CD4-positive, alpha-beta T cell treated with Interleukin-4 for 4 hours (primary cell): Measurements from ENCODE around the gene RHEBL1.
A peak's percentile ranks its signal among the peaks of the same experiment; 100 is the strongest.

Experiments
- DNase-seq: peaks from one replicate; pipeline ENCODE4 v3.0.0-alpha.2; 2020

The RHEBL1 gene, protein sequence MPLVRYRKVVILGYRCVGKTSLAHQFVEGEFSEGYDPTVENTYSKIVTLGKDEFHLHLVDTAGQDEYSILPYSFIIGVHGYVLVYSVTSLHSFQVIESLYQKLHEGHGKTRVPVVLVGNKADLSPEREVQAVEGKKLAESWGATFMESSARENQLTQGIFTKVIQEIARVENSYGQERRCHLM

DNA sequence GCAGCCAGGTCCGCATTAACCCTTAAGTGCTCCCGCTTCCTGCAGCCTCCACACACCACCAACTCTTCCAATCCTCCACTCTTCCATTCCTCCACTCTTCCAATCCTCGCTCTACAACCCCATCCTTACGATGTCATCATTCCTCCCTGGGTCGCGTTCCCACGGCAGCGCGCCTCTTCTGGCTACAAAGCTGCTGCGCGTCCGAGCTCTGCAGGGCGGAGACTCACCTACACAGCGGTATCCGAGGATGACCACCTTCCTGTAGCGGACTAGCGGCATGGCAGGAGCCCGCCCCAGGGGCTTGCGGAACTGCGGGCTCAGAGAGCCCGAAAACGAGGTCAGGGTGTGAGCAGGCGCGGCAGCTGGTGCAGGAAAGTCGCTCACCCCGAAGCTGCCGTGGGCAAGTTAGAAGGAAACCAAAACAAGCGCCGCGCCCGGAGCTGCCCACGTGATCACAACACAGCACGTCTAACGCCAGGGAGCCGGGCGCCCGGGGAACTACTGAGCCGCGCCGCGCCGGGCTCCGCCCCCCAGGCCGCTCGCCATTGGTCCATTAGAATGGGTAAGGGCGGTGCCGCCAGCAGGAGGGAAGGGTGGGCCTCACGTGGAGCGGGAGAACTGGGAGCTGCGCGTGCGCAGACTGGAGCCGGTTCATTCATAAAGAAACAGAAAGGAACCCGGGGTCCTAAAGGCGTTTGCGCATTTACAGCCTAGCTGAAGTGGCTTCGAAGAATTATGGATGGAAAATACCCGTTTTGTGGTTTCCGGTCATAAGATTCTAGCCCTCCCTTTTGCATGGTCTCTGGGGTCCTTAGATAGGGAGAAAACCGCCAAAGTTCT, at the start of gene RHEBL1:
RHEBL1 (minus strand) TSS at position 473 of the 840 bp plus-strand sequence; CDS start at position 279, 194 bp downstream.
- peak; percentile 99 for DNase-seq

DNA sequence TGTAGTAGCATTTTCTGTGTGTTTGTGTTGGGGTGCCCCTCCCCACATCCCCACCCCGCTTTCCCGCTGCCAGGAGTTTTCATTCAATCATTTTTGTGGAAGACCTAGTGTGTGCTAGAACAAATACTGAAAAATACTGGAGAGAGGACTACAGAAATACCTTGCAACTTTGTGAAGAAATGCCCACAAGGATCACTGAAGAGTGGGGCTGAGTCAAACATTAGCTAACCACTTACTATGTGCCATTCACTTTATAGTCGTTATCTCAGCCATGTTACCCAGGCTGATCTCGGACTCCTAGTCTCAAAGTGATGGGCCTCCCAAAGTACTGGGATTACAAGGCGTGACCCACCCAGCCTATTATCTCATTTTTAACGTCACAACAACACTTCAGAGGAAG, 41.4 kb upstream of the RHEBL1 start:
- DNase-seq: no peak

DNA sequence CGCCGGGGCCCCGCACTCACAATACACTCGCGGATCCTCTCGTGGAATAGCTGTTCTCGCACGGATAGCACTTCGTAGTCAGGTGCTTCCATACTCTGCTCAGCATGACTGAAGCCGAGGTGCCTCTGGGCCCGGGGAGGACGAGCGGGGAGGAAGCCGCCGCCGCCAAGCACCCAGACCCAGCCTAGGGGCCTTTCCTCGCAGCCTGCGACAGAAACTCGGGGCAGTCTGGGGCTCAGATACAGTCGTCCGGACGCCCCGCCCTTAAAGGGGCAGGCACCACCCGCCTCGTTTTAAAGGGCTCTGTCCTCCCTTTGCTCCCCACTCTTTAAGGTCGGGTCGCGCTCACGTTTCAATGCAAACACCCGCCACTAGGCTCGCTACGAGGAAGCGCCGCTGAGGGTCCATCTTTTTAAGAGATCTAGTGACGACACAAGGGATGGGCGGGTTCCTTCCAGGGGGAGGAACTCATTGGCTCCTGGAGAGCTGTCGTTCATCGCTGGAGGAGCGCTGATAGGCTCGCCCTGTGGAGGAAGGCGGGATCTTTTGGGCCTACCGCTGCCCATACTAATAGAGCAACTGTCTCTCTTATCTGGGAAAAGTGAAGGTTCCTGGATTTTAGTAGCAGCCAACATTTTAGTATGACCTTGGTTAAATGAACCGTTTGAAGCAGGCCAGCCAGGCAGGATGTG, 40.8 kb upstream of the RHEBL1 start, which contains the start of gene LMBR1L:
LMBR1L (minus strand) TSS at position 384 of the 692 bp plus-strand sequence; CDS start at position 92, 292 bp downstream.
- DNase-seq: peak; percentile 98

DNA sequence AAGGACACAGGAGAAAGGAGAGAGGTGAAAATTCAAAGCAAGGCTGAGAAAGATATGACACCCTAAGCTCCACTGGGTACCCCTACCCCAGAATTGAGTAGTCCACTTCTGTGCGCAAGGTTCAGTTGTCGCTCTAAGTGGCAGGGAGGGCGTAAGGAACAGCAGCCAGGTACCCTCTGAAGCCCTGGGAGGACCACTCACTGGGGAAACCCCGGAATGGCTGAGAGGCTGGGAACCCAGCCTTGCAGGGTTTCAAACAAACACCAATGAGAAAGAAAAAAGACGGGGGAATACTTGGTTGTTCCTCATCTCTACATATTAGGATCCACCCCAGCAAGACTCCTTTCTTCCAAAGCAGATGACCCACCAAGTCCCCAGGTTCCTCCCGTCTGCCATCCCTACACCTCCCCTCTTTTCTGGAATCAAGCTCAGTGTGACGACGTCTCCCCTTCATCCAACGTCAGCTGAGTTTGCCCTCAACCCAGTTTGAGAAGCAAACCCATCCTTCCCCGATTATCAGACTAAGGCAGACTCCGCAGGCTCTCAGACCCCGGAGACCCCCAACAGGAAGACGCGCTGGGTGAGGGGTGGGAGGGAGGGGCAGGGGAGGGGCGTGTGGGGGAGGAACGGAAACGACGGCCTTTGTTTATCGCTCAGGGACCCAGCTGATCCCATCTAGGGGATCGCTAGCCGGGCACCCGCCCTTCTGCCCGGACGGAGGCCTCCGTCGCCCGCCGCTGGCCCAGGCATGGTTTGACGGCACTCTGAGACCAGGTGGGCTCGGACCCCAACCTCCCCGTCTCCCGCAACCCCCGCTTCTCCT, 40.1 kb upstream of the RHEBL1 start:
- DNase-seq: no peak

DNA sequence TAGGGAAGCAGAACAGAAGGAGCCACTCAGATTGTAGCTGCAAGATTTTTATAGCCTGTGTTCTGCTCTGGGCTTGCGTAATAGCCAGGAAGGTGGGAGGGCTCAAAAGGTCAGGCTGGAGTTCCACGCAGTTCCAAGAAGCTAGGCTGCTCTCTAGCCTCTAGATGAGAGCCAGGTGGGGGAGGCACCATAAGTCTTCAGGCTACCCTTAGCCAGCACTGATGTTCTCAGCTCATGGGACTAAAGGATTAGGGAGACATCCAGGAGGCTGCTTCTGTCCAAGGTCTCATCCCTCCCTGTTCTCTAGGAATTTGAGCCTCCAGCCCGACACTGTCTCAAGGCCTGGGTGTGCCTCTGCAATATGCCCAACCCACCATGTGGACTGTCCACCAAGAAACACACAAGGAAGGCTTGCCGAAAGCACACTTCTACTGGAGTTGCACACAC, 39.2 kb upstream of the RHEBL1 start:
- no peak for DNase-seq

DNA sequence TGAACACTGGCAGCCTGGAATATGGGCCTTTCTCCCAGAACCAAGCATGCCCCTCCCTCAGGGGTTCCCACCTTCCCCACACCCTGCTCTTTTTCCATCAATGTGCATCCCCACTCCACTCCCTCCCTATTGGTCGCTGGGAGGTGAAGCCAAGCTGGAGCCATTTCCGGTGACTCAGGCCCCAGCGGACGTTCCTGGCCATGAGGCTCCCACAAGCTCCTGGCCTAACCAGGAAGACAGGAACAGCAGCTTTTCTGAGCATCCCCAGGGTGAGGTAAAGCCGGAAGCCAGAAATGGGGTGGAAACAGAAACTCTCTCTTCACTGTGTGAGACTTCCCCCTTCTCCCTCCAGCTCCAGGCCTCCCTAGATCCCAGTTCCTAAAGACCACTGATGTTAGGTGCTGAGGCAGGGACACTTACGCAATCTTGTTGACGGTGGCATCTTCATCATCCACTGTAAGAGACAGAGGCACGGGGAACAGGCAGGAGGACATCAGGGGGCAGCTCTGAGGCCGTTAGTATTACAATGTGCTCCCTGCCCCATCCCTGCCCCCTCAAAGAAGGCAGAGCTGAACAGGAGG, 35.8 kb upstream of the RHEBL1 start:
- no peak for DNase-seq

DNA sequence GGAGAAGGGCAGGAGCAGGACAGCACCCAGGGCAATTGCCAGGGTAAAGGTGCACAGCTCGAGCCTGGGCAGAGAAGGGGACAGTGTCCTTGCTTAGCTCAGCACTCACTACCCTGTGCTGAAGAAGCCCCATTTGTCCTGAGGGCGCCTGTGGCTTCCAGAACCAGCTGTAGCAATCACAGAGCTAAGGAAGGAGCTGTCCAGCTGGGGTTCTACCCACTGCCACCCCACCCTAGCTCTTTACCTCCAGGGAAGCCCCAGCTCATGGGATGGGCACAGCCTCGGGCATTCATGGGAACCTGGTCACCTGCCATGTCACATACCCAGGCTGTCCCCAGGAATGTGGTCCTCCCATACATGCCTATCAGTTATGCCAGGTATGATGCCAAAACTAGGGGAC, 35.0 kb upstream of the RHEBL1 start:
- DNase-seq: no peak

DNA sequence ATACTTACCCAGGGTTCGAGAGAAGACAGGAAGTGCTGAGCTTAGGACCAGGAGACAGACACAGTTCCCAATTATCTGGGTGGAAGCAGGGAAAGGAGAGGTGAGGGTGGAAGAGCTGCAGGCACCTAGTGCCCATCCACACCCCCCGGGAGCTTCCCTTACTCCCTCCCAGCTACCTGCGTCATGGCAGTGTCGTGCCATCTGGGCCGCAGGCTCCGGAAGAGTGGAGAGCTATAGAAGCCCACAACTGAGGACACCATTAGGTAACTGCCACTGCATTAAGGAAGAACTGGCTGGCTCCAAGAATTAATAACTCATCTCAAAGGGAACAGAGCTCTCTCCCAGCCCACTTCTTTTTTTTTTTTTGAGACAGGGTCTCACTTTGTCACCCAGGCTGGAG, 30.6 kb upstream of the RHEBL1 start:
- no peak for DNase-seq

DNA sequence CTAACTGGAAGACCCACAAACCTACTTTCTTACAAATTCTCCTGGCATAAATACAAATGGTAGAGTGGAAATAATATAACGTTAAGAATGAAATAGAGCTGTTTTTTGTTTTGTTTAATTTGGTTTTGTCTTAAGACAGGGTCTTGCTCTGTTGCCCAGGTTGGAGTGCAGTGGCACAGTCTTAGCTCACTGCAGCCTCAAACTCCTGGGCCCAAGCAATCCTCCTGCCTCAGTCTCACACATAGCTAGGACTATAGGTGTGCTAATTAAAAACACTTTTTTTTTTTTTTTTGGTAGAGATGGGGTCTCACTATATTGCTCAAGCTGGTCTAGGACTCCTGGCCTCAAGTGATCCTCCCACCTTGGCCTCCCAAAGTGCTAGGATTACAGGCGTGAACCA, 28.9 kb upstream of the RHEBL1 start:
- no peak for DNase-seq

DNA sequence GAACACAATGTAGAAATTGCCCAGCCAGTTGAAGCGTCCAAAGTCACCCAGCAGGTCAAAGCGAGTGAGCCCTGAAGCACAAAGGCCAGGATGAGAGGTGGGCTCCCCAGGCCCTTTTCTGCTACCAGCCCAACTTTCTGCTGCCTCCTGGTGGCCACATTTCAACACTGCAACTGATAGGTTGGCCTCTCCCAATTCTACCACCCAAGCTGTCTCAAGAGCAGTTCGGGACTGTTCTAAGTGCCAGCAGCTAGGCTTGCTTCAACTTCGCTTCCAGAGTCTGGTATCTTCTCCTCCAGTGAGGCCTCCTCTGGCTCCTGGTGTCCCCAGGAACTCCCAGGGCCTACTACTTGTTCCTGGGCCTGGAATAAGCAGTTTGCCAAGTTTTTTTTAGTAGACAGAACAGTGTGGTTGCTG, 28.3 kb upstream of the RHEBL1 start:
- peak; percentile 61 for DNase-seq

DNA sequence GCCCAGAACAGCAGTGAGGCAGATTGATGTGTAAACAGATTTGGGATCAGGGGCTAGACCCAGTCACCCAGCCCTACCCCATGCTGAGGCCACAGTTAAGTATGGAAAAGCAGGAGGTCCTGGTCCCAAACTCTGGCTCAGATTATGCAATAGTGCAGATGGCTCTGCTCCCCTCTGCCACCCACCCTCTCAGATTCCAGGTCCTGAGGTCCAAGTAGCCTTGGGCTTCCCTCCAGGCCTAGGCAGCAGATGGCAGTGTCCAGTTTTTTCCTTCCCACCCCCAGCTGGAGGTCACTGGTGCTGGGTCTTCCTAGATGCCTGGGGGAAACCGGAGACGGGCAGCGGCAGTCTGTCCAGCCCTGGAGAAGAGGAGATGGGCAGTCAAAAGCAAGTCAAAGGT, 27.6 kb upstream of the RHEBL1 start:
- DNase-seq: no peak

DNA sequence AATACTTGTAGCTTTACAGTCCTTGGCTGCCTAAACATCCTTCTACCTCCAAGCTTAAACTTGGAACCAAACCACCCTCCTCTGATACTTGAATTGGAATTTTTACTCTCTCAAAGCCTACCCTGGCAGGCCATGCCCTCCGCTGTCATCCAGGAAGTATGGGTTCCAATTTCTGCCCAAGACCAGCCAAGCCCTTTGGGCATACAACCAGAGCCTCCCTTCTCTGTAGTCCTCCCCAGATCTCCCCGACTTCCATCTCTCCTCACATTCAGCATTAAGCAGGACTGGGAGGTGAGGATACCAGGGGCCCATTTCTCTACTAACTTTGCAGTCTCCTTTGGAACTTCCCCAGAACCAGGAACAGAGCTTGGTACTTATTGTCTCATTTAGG, 25.2 kb upstream of the RHEBL1 start:
- DNase-seq: no peak

DNA sequence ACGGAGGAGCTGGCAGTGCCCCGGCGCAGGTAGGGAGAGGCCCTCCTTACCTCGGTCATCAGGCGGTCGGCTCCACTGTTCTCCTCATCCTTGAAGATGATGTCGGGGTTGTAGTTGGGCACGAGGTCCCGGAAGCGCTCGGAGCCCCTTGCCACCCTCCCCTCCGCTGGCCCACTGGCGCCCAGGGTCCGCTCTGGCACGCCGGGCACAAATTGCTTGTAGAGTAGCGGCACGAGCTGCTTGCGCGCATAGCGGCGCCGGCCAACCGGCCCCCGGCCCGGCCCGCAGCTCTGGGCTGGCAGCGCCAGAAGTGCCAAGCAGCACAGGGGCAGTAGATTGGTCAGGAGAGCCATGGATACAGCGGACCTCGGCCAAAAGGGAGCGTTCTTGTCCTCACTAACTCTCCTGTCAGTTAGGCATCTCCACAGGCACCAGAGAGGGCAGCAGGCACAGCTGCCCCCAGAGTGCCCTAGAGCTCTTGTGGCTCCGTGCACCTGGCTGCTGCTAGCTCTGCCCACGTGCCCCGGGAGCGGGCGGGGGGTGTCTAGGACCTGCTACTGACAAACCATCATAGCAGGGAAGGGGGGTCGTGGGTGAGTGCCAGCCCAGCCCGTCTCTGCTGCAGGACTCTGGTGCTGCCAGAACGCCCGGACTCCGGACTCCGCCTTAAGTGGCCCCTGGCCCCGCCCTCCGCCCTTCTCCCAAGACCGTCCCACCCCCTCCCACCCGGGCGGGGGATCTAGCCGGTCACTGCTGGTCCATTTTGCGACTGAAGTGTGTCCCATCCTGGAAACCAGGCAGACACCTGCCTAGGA, 24.6 kb upstream of the RHEBL1 start, which contains the start of gene DHH:
DHH (minus strand) TSS at position 642 of the 815 bp plus-strand sequence; CDS start at position 353, 289 bp downstream.
- DNase-seq: no peak

DNA sequence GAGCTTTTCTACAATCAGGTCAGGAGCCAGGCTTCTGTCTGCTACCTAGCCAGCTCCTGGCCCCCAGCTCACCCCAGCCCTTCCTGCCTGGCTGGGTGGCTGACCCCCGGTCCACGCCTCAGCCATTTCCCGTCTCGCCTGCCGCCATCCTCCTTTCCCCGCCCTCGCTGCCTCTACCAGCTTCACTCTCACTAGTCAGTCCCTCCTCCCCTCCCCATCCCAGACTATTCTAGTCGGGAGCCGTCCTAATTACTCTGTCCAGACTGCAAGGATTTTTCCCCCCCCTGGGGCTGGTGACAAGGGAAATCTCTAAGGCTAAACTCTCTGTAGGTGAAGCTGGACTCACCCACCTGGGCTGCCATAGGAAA, 24.0 kb upstream of the RHEBL1 start:
- no peak for DNase-seq

DNA sequence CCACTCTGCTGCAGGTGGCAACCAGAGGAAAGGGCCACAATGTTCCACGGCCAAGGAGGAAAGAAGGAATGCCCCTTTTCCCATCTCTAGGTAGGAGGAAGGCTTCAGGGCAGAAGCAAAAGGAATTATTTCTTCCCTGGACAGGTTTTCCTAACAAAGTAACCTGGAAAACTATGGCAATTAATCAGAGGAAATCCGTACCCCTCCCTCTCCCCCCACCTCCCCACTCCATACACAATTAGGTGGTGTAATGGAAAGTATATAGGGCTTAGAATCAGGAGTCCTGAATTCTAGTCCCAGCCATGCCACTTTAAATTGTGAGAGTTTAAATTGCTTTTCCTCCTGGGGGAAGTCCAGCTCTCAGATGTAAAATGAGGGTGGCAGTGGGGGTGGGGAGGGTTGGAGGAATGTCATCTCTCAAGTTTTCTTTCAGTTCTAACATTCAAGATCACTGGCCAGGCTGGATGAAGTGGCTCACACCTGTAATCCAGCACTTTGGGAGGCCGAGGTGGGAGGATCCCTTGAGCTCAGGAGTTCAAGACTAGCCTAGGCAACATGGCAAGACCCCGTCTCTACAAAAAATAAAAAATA, 23.1 kb upstream of the RHEBL1 start:
- no peak for DNase-seq

DNA sequence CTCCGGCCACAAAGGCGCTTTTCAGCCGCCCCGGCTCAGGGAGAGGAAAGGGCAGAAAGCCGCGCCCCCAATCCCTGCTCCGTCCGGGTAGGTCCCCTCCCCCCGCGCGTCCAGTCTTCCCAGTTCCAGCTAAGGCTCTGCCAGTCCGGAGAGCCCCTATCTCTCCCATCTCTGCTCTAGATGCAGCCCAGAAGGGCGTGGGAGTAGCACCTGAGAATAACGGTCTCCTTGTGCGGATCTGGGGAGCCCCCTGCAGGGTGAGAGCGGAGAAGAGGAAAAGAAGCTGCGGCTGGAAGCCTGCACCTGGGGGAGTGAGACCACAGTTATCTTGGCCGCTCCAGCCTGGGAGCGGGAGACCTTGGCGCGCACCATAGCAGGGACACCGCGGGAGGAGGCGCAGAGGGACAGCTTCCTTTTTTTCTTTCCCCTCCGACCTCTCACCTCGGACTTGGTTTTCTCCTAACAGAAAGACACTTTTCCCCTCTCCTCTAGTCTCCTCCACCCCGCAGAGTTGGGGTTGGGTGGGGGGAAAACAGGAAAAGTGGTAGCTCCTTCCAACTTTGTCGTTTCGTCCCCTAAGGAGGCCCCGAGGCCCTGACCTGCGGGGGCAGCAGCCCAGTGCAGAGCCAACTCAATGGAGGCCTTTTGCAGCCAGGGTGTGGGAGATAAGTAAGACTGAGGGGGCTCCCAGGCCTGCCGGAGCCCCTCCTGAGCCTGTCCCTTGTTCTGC, 22.5 kb upstream of the RHEBL1 start:
- DNase-seq: peak; percentile 51

DNA sequence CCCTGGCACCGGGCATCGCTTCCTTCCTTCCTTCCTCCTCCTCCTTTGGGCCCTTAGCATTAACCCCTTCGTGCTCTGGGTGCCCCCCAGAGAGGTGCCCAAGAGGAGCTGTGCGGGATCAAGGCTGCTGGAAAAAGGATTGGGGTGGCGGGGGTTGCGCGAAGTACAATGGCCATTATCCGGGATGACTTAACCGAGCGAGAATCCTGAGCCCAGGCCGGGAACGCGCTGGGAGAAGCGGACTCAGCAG, 22.0 kb upstream of the RHEBL1 start:
- no peak for DNase-seq

DNA sequence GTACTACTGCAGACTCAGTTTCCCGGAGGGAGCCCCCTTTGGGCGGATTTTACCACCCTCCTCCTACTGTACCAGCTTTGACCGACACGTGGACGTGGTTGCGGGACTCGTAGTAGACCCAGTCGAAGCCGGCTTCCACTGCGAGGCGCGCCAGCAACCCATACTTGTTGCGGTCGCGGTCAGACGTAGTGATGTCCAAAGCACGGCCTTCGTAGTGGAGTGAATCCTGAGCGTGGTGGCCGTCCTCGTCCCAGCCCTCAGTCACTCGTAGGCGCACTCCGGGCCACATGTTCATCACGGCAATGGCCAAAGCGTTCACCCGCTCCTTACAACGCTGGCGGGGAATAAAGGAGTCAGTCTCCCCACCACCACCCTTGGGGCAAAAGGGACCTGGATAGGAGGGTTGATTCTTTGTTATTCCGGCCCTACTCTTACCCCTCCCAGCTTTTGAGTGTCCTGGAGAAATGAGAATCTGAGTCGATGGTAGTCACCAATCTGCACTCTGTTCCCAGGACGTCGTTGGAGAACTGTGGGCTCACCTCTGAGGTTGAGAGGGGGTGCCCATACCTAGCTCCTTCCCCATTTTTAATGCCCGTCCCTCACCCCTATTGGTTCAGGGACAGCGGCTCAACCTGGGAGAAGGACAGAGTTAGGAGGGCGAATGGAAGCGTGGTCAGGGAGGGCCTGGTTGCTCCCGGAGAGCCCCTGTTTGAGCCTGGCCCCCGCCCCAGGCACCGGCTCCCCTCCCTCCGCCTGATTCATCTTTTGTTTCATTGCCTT, 21.5 kb upstream of the RHEBL1 start:
- no peak for DNase-seq

DNA sequence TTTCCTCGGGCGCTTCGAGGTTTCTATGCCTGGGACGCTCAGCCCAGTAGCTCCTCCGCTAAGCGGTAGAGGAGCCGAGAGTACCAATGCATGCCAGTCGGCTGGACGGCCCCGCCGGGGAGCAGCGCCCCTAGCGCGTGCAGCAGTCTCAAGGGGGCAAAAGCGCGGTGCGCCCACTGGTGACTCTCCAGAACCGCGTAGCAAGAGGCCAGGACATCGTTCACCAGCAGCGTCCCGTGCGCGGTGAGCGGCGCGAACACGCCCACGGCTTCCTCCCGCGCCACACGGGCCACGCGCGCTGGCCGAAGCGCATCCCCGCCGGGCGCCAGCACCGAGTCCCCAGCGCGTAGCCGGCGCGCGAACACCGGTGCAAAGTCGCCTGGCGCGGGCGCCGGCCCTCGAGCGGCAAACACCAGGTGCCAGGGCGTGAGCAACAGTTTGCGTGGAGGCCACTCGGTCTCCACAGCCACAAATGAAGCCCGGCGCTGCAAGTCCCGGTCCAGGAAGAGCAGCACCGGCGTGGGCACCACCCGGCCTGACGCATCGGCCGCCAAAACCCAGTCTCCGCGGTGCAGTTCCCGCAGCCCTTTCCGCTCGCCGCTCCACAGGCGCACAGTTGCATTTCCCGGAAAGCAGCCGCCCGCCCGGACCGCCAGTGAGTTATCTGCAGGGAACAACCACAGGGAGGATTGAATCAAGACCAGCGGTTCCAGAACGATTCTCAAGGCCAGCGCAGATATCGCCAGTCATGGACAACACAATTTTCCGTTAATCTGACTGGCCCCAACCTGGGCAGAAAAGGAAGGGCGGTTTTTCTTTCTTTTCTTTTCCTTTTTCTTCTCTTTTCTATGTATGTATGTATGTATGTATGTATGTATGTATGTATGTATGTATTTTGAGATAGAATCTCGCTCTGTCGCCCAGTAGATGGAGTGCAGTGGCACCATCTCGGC, 20.3 kb upstream of the RHEBL1 start:
- DNase-seq: peak; percentile 17
